ENCODE results near the gene TMEM47. TPM values are rescaled to one million over a fixed set of nuclear protein-coding genes. Genes with fewer than 3 reads are reported as not detected.

TMEM47 gene
- total RNA-seq = 53.3 and 101 TPM in 2 replicates

GRCh38 chrX:34656842-34657725, at the start of gene TMEM47:
Gene TMEM47 (minus strand): TSS chrX:34657285. CDS start chrX:34657029, 256 bp downstream.

